GM18868 (cell line): ENCODE measurements around the gene CLIC5.
A peak's percentile ranks its signal among the peaks of the same experiment; 100 is the strongest.

Experiments
- ATAC-seq: cut with Tn5 transposase; IDR thresholded peaks from one replicate; pipeline ENCODE4 v1.9.1; 2021; ENCODE audit warnings: mild to moderate bottlenecking, moderate library complexity; ENCODE audit not compliant: unreplicated experiment

The CLIC5 gene

DNA sequence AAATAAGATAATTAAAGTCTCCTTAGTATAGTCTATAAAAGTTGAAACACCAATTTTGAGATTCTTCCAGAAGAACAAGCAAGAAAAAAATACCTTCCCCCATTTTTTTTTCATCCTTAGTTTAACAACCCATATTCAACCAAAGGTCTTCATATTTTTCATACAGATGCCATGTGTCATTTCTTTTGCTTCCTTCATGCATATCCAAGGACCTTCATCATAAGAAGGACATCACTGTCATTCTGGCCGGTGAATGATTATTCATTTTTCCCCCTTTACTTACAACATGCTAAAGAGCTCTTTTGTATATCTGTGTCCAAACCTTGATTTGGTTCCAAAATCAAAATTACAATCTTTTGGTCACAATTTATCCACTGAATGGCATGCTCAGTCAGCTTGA is 21.3 kb upstream of the CLIC5 start:
- no peak for ATAC-seq

DNA sequence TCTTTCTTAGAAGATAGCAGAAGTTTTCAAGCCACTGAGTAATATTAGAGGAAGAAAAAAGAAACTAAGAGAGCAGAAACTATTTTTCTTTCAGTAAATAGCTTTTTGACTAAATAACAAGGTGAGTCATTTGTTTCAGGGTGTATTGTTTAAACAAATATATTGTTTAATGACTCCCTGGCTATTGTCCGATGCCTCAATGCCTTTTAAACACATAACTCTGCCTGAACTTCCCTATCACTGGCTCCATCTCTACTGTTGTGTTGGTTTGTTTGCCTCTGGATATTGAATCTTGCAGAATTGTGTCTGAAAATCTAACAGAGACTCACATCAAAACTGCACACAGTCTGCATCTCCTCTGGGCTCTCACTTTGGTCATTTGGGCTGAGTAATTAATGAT is 19.6 kb upstream of the CLIC5 start:
- no peak for ATAC-seq

DNA sequence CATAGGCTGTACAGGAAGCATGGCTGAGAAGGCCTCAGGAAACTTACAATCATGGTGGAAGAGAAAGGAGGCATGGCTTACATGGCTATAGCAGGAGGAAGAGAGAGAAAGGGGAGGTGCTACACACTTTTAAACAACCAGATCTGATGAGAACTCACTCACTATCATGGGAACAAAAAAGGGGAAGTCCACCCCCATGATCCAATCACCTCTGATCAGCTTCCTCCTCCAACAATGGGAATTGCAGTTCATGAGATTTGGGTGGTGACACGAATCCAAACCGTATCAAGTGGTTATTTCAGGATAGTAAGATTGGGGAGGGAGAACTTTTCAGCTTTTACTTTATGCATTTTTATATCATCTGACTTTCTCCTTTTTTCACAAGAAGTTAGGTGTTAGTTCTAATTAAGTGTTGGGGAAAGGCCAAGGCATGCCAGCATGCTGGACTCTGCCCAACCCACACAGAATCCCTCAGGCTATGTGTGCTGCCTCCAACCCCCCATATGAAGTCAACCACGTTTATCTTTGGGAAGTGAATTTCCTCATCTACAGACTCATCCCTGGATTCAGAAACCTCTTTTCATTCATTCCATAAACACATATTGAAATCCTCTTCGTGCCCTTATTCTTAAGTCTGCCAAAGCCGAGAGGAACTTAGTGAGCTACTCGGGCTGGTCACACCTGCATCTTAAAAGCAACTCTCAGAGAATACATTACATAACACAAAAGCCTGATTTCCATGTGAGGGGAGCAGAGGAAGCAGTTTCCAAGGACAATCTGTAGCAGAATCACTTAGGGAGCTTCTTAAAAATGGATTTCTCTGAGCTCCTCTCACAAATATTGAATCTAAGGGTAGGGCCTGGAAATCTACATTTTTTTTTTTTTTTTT is 16.7 kb upstream of the CLIC5 start:
- no peak for ATAC-seq

DNA sequence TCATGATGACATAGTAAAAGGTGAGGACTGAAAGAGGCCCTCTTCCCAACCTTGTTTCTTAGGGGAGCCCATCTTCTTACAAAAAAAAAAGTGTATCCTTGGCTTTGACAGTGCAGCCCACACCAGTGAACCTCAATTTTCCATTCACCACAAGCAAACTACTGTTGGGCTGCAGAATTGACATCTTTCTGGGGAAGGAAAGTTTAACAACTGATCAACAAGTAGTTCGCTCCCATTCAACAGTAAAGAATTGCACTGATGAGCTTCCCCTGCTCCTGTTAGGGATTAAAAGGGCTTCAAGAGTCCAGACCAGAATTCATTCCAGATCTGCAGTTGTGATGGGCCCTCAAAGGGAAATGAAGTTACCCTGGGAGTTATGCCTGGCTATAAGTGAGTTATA is 13.9 kb upstream of the CLIC5 start:
- no peak for ATAC-seq

DNA sequence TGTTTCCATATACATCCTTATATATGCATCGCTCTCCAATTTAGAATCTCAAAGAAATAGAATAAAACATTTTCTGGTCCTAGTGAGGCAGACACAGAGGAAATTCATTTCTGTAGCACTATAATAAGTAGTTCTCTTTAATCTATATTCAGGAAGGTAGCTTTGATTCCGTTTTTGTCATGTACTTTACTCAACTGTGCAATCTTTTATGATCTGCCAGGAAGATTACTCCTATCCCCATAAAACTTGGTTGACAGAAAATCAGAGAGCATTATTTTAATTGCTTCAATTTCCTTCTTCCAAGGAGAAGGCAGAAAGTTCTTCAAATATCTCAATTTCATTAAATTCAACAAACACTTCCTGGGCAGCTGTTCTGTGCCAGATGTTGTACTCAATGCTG is 10.6 kb upstream of the CLIC5 start:
- ATAC-seq = no peak

DNA sequence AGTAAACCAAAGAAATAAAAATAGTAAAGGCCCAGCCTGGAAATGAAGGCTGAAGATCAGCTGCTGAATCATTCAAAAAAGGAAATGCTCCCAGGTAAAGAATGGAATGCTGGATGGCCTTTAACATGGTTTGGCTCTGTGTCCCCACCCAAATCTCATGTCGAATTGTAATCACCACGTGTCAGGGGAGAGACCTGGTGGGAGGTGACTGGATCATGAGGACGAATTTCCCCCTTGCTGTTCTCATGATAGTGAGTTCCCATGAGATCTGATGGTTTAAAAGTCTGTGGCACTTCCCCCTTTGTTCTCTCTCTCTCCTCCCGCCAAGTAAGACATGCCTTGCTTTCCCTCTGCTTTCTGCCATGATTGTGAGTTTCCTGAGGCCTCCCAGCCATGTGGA is 9.9 kb upstream of the CLIC5 start:
- no peak for ATAC-seq

DNA sequence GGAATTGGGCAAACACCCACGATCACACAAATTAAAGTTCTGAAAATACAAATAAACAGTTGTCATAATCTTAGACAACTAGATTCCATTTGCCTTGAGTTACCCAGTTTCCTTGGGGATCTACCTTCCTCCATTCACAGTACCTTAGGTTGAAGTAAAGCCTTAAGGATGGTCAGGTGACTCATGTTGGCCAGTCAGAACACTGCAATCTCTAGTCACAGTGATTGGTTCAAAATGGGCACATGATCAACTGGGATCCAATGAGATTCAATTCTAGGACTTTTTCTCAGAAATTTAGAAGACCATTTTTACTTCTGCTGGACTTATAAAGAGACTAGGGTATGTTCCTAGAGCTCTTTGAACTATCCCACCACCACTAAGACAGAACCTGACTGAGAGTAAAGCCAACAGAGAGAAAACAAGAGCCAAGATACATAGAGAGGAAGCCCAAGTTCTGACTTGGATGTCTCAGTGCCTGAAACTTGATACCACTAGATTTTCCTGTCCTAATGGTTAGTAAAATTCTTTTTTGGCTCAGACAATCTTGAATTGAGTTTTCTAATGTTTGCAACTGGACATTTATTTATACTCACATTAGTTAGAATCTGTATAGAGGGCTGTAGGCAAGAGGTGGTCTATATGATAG is 8.6 kb upstream of the CLIC5 start:
- ATAC-seq = no peak

DNA sequence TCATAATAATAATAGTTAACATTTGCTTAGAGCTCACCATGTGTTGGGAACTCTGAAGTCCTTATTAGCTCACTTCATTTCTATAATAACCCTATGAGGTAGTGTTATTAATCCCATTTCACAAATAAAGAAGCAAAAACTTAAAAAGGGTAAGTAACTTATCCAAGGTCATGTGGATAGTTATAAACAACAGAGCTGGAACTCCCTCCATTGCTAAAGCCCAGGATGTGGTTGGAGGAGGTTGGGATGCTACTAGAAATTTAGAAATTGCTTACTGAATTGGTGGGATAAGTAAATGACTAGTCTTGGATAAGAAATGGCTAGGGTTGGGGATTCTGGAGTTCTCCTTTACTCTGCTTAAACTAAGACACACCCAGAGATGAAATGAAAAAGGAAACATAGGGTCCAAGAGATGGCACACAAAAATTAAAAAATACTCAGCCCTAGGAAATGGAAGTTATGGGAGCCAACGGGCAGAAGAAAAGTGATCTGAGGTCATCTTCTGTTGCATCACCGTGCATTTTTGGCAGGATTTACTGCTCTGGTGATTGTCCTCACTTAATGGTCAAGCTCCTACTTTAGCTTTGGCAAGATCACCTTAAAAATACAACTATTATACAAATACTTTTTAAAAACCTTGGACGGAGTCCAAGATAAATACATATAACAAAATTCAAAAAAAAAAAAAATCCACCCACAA is 7.7 kb upstream of the CLIC5 start:
- ATAC-seq = no peak

DNA sequence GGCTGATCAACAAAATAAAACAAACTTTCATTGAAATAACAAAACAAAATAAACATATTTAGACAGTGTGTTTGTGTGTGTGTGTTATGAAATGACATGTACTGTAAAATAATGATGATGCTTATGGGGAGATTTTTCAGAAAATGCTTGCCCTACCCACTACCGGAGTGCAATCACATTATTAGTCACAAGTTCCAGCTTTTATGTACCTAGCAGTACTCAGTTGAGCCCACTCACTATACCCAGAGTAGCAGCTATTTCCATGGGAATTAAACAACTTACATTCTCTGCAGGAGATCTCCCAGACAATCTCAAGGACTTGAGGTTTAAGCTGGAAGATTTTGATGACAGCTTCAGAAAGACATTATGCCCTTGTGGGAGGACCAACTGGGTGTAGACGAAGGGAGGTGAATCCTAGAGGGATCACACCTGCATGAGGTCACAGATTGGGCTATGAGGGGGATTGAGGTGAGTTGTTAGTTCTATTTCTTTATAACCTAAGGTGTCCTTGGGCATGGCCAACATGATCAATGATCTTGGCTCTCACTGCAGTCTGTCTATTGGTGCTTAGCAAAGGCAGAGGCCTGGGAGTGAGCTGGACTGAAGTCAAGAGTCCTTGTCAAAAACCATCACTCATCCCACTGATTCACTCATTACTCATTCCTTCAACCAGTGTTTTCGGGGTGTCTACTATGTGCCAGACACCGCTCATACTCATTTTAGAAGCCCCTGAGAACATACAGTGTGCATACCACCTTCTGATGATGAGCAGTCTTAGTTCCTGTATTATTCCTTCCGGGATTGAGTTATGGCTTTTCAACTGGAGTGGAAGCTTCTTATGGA is 6.7 kb upstream of the CLIC5 start:
- ATAC-seq = no peak

DNA sequence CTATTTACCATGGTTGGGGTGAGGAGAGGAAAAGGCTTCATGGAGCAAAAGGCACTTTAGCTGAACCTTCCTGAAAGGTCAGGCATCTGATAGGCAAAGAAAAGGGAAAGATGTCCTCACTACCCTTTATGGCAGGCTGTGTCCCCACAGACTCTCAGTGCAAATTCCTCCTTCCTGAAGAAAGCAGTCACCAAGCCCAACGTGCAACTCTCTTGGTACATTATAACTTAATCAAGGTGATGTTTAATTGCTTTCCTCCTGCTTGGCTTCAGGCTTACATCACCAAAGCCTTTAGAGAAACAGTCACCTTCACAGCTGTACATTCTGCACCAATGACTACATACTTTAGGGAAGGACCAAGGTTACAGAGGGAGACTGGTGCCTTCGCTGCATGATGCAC is 2.1 kb upstream of the CLIC5 start:
- no peak for ATAC-seq

DNA sequence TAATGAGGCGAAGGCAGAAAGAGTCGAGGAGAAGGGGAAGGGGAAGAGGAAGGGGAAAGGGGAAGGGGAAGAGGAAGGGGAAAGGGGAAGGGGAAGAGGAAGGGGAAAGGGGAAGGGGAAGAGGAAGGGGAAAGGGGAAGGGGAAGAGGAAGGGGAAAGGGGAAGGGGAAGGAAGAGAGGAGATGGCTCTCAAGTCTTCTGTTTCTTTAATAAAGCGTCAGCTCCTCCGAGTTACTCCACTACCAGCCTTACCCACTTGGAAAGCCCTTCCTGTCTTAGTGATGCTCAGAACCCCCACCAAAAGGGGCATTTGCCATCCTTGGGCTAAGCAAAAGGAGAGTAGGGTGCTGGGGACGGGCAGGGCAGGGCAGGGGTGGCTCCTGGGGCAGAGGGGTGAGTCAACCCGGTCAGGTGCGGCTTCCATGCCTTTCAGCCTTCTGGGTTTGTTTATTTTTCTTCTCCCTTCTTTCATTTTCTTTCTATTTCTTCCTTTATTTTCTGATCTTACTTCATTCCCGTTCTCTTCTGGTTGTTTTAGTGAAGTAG is 476 bp upstream of the CLIC5 start:
- no peak for ATAC-seq

DNA sequence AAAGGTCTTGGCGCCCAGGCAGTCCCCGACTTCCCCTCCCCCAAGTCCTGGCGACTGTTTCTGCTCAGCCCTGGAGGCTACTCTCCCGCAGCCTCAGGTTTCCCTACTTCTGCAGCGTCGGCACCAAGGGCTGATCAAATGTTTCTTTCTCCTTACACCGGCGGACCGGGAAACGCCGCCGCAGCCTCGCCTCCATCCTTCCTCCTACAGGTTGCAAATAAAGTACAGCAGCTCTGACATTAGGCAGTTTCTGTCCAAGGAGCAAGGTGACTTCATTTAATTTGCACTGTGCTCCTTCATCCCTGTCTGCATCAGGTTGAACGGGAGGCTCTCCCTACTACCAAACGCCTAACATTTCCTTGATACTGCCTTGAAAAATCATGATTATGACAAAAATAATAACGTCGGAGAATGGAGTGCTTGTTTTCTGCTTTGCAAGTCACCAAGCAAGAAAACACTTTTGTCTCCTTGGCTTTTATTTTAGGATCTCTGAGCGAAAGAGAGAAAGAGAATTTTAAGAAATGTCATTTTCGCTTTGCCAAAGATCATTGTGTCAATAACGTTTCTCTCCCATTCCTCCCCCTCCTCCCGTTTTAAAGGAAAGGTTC is 1.0 kb downstream of the CLIC5 start:
- no peak for ATAC-seq

DNA sequence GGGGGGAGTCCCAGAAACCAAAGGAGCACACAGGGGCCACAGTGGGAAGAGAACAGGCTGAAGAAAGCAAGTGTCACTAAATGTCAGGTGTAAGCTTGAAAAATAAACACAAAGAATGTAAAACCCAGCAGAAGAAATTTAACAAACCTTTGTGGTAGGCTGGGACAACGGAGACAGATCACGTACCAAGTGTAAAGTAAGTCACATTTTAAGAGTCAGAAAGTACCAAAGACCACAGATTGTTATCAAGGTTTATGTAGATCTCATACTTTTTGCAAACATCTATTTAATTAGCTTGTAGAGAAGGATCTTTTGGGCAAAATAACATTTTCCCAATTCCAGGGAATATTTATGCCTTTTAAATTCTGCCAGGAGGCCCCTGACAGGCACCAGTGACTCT is 1.6 kb downstream of the CLIC5 start:
- no peak for ATAC-seq

DNA sequence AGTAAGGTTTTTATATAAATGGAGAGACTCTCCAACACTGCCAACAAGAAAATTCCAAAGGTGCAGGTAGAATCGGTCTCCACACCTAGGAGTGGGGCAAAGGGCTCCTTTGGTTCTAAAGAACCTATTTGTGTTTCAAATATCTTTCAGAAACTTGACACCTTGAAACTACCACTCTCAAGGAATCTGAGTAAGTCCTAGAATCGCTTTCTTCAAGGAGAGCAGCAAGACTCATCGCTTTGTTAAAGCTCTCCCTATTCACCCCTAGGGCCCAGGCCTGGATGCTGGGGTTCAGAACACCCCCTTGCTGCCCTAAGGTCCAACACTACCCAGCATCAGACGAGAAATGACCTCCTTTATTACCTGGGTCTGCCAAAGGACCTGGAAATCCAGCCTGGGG is 2.0 kb downstream of the CLIC5 start:
- no peak for ATAC-seq

DNA sequence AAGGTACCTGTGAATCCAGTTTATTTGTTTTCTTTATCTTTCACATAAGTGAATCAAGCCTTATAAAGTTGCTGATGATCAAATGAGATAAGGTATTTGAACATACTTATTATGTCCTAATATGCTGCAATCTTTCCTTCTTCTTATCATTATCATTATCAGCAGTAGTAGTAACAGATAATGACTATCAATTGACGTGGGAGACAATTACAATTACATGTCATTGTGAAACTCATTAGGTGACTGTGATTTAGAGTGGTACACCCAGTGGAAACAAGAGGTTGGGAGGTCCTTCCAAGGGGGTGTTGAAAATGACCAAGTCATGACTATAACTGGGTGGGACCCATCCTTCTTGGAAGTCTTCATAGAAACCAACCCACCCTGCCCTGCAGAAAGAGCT is 2.8 kb downstream of the CLIC5 start:
- ATAC-seq = no peak

DNA sequence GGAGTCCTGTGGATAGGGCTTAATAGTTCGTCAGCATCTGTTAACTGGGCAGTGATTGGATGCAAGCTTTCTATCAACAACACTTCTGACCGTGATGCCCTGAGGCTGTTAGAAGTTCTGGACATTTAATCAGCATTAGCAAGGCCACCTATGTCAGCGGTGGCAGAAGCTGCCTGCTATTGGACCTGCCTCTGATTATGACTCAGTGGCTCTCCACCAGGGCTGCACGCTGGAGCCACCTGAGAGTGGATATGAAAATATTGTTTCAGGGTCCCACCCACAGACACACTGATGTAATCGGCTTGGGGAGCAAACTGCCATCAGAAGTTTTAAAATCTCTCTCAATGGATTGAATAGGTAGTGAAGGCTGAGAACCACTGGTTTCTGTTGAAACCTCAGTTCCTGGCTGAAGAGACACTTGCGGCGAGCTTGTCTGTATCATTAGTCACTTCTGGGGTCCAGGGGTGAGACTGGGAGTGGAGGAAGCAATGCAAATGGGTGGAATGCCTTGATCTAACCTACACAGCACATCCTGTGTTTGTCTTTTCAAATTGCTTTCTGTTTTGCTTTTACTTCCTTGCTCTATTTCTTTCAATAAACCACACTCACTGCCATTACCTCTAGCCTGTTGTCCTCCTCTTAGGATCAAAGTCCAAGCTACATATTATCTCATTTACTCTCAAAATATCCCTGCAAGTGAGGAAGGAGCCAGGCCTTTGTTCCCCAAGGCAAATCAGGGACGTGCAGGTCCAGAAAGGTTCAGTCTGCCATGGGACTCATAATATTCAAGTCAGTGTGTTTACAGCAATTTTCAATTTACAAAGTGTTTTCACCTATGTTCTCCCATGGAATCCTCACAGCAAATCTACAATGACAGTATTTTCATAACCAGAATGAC is 4.2 kb downstream of the CLIC5 start:
- peak; percentile 93 for ATAC-seq

DNA sequence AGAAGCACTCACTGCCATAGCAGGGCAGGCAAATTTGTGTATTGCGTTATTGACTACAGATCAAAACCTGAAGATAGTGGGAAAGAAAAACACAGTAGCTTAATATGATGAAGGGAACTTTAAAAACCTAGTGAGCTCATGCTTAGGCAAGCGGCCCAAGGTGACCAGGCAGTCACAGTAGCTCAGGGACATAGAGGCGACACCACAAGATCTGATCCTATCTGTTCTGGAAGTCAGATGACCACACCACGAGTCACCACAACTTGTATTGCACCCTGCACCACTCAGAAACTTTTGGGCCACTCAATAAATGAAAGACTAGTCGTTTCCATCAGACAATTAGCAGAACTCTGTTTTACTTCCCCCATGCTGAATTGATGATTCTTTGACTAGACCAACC is 4.9 kb downstream of the CLIC5 start:
- no peak for ATAC-seq

DNA sequence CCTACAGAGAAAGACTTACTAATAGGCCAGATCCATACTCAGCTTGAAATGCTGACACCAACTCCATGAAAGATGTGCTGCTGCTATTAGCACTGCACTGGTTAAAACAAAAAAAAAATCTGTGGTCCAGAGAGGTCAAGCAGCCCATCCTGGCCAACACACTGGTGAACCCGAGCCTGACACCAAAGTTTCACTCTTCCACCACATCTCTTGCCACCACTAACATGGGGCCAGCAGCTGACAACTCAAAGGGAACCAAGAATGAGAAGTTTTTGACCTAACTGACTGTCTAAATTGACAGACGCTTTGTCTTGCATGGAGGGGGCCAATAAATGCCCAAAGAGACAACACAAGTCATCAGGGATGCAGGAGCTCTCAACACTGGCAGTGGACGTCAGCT is 5.4 kb downstream of the CLIC5 start:
- no peak for ATAC-seq

DNA sequence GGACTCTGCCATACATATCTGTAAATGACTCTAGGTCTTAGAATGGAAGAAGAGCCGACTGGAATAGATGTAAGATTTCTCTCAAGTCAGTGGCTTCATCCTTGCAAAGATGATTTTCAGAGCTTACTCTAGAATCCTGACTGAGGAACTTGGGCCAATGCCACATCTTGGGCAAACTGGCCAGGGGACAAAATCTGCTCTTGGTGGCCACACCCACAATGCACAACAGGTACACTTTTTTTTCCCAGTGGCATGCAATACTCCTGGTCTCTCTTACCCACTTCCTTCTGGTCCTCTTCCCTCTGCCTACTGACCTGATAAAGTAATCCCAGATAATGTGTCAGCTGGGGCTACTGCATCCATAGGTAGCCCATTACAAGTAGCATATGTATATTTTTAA is 13.4 kb downstream of the CLIC5 start:
- ATAC-seq = no peak
